WI38 (cell line): ENCODE measurements around the gene SLC8A2.

Experiments used
- H3K4me3 ChIP-seq: 2 replicates; pipeline ENCODE4 v1.5.1; 2011; ENCODE audit warnings: low read depth, mild to moderate bottlenecking, control low read depth, low read length
- TF ChIP-seq, protein P1 (sequence below): IDR thresholded peaks from 2 replicates; pipeline ENCODE4 v1.5.1; 2012; ENCODE audit warnings: low read depth, mild to moderate bottlenecking, control low read depth, low read length

Gene SLC8A2, protein sequence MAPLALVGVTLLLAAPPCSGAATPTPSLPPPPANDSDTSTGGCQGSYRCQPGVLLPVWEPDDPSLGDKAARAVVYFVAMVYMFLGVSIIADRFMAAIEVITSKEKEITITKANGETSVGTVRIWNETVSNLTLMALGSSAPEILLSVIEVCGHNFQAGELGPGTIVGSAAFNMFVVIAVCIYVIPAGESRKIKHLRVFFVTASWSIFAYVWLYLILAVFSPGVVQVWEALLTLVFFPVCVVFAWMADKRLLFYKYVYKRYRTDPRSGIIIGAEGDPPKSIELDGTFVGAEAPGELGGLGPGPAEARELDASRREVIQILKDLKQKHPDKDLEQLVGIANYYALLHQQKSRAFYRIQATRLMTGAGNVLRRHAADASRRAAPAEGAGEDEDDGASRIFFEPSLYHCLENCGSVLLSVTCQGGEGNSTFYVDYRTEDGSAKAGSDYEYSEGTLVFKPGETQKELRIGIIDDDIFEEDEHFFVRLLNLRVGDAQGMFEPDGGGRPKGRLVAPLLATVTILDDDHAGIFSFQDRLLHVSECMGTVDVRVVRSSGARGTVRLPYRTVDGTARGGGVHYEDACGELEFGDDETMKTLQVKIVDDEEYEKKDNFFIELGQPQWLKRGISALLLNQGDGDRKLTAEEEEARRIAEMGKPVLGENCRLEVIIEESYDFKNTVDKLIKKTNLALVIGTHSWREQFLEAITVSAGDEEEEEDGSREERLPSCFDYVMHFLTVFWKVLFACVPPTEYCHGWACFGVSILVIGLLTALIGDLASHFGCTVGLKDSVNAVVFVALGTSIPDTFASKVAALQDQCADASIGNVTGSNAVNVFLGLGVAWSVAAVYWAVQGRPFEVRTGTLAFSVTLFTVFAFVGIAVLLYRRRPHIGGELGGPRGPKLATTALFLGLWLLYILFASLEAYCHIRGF

DNA sequence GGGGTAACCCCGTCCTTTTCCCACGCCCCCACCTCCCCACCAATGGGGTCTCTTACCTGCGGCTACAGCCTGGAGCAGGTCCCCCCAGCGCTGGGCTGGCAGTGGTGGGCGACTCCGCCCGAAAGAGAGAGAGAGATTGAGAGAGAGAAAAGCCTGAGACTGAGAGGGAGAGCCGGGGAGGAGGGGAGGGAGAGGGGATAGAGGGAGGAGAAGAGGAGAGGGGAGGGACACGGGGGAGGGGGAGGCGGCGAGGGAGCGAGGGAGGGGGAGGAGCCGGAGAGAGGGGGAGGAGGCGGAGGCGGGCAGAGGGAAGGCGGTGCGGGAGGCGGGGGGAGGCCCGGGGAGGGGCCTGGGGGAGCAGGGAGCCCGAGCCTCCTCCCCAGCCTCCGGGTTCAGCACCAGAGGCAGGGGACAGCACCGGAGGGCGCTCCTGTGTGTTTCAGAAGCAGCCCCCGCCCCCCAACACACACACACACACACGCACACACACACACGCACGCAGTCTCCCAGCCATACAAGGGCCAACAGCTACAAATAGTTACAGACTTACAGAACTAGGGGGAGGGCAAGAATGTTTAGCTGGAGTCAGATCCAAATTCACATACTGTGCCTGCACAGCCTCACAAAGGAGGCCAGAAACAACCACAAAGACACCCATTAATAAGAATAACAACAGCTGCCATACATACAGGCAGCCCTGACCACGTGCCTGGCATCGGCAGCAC lies at the start of gene SLC8A2:
TSS of gene SLC8A2 (minus strand) at position 161 of the 725 bp plus-strand sequence. CDS start 5,490 bp downstream, outside the sequence.
- TF ChIP-seq, protein P1, sequence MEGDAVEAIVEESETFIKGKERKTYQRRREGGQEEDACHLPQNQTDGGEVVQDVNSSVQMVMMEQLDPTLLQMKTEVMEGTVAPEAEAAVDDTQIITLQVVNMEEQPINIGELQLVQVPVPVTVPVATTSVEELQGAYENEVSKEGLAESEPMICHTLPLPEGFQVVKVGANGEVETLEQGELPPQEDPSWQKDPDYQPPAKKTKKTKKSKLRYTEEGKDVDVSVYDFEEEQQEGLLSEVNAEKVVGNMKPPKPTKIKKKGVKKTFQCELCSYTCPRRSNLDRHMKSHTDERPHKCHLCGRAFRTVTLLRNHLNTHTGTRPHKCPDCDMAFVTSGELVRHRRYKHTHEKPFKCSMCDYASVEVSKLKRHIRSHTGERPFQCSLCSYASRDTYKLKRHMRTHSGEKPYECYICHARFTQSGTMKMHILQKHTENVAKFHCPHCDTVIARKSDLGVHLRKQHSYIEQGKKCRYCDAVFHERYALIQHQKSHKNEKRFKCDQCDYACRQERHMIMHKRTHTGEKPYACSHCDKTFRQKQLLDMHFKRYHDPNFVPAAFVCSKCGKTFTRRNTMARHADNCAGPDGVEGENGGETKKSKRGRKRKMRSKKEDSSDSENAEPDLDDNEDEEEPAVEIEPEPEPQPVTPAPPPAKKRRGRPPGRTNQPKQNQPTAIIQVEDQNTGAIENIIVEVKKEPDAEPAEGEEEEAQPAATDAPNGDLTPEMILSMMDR: no peak
- H3K4me3 ChIP-seq: no peak within 1 kb of the TSS

DNA sequence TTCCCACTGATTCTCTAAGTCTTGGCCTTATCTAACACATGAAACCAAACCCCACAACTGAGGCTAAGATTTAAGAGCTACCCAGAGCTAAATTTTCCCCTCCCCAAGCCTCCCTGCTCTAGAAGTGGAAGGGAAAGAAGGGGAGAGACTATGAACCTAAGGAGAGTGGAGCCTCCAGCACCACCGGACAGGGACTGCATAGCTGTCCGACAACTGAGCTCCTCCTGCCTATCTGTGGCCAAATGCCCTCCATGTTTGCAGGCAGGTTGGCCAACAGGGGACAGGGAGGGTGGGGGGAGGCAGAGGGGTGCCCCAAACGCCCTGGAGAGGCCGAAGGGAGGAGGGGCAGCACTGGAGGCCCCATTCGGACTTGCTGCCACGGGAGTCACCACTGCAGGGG lies 49.1 kb upstream of the SLC8A2 start:
- H3K4me3 ChIP-seq: no peak overlapping the region
- TF ChIP-seq, protein P1: no peak

DNA sequence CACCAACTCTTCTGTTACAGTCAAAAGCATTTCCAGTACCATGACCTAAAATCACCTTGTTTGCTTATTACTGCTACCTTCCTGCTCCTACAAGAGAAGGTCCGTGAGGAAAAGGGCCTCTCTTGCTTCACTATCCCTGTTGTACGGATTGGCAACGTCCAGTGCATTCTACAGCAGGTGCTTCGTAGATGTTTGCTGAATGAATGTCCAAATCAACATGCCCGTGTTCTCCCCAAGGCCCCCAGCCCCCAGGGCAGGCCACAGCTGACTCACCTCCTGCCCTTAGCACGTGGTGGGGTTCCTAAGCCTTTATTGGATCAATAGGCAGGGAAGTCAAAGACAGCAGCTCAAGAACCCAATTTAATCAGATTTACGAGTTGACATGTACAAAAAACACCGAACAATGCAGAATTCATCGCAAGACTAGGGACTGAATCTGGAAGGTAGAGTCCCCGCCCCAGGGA lies 48.7 kb upstream of the SLC8A2 start:
- no peak overlapping the region for H3K4me3 ChIP-seq
- TF ChIP-seq, protein P1: no peak

DNA sequence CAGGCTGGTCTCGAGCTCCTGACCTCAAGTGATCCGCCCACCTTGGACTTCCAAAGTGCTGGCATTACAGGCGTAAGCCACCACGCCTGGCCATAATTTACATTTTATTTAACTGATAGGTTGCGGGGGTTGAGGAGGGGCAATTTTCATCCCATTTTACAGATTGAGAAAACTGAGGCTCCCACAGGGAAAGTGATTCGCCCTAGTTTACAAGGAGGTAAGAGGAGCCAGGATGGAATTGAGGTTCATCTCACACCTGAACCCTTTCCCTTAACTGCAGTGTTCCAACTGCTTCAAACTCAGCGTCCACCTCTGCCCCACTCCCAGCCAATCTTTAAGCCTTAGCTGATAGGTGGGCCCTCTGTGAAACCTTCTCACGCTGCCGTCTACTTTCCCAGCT lies 47.2 kb upstream of the SLC8A2 start:
- TF ChIP-seq, protein P1: no peak
- H3K4me3 ChIP-seq: no peak overlapping the region

DNA sequence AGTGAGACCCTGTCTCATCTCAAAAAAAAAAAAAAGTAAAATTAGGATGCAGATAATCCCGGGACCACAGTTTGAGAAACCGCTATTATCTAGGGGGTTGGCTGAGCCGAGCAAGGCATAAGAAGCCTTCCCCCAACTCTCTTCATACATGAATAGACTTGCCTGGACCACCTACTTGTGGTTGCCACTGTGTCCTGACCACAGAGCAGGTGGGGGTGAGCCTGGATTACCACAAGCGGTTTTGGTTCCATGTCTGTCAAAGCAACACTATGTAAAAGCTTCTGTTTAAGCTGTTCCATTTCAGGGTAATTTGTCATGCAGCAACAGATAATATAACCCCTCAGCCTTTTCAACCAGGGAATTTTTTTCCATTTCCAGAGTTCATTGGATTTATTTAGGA lies 46.4 kb upstream of the SLC8A2 start:
- TF ChIP-seq, protein P1: no peak
- no peak overlapping the region for H3K4me3 ChIP-seq

DNA sequence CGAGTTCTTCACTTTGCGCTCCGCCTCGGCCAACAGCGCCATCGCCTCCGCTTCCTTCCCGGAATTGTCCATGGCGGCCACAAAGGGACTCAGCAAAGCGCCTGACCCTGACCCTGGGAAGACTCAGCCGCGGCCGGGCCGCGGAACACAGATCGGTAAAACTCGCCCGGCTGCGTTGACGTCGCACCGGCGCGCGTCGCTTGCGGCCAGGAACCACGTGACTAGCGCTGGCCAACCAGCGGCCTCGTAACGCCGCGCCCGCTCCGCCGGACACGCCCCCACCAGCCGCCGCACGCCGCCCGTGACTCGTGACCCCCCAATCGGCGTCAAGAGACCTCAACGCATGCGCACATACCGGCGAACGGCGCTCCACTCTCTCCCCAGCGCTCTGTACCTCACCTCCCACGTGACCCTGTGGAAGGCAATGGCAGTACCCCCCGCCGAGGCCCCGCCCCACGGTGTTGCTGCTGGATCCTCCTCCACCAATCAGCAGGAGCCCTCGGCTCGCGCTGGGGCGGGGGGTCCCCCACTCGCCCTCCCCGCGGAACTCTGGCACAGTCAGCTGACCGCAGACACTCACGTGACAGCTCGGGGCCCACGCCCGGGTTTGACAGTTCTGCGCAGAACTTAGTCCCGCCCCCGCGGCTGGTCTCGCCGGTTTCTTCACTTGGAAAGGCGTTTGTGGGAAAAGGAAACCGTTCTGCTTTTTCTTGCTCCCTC lies 43.3 kb upstream of the SLC8A2 start, which contains the start of gene NAPA:
TSS of gene NAPA (minus strand) at position 195 of the 720 bp plus-strand sequence. CDS start at position 72, 123 bp downstream.
- H3K4me3 ChIP-seq: peak within 1 kb of the TSS; percentile 99

More for the DNA sequence above, 43.3 kb upstream of the SLC8A2 start, which contains the start of gene NAPA:
- TF ChIP-seq, protein P1: no peak
